ENCODE measurements around the gene TCERG1L.

GRCh38 chr10:131080571-131080970, 230.9 kb downstream of the TCERG1L start:
- TF ChIP-seq CTCF (IDR thresholded peaks at IDR 0.05), result no peak
- TF ChIP-seq, protein P1, sequence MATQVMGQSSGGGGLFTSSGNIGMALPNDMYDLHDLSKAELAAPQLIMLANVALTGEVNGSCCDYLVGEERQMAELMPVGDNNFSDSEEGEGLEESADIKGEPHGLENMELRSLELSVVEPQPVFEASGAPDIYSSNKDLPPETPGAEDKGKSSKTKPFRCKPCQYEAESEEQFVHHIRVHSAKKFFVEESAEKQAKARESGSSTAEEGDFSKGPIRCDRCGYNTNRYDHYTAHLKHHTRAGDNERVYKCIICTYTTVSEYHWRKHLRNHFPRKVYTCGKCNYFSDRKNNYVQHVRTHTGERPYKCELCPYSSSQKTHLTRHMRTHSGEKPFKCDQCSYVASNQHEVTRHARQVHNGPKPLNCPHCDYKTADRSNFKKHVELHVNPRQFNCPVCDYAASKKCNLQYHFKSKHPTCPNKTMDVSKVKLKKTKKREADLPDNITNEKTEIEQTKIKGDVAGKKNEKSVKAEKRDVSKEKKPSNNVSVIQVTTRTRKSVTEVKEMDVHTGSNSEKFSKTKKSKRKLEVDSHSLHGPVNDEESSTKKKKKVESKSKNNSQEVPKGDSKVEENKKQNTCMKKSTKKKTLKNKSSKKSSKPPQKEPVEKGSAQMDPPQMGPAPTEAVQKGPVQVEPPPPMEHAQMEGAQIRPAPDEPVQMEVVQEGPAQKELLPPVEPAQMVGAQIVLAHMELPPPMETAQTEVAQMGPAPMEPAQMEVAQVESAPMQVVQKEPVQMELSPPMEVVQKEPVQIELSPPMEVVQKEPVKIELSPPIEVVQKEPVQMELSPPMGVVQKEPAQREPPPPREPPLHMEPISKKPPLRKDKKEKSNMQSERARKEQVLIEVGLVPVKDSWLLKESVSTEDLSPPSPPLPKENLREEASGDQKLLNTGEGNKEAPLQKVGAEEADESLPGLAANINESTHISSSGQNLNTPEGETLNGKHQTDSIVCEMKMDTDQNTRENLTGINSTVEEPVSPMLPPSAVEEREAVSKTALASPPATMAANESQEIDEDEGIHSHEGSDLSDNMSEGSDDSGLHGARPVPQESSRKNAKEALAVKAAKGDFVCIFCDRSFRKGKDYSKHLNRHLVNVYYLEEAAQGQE (IDR thresholded peaks at IDR 0.05; ENCODE audit: insufficient read depth in 1 of 2, low read depth in 2 of 2, low read length in 1 of 2), result no peak
- no peak for TF ChIP-seq SIN3A (IDR thresholded peaks at IDR 0.05; ENCODE audit: borderline replicate concordance, insufficient read depth, low read depth, low read length)
- TF ChIP-seq POLR2AphosphoS5 (IDR thresholded peaks at IDR 0.05; ENCODE audit: low read depth, low read length), result no peak

Measured in Panc1 (cell line).